ENCODE data around the gene CALML4.

DNA sequence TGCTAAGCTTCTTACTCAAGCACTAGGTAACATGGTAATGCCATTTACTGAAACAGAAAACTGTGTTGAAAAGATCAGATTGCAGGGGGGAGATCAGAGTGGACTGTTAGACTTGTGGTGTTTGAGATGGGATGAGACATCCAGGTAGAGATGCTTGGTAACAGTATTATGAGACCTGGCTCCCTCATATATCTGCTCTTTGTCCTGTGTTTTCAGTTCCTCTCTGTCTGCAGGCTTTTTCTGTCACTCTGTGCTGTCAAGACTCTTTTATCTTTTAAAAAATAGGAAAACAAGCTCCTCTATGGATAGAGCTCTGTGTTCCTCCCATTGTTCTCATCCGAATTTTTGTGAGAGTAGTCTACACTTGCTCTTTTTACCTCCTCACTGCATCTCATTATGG is 48.1 kb downstream of the CALML4 start:
- TF ChIP-seq POLR2AphosphoS5 (IDR thresholded peaks at IDR 0.05; ENCODE audit: low read depth, low read length) (no peak), POLR2A (IDR thresholded peaks at IDR 0.05; ENCODE audit: low read depth, low read length) (no peak)

All from GM12892 (cell line).